CD4-positive, alpha-beta T cell treated with Interleukin-1 beta for 1 hour (primary cell): ENCODE data around the gene BHMT2.

Experiments
- DNase-seq, 2 donors: peaks; one replicate each; pipeline ENCODE4 v3.0.0-alpha.2; 2020 to 2022

Gene BHMT2, protein sequence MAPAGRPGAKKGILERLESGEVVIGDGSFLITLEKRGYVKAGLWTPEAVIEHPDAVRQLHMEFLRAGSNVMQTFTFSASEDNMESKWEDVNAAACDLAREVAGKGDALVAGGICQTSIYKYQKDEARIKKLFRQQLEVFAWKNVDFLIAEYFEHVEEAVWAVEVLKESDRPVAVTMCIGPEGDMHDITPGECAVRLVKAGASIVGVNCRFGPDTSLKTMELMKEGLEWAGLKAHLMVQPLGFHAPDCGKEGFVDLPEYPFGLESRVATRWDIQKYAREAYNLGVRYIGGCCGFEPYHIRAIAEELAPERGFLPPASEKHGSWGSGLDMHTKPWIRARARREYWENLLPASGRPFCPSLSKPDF

DNA sequence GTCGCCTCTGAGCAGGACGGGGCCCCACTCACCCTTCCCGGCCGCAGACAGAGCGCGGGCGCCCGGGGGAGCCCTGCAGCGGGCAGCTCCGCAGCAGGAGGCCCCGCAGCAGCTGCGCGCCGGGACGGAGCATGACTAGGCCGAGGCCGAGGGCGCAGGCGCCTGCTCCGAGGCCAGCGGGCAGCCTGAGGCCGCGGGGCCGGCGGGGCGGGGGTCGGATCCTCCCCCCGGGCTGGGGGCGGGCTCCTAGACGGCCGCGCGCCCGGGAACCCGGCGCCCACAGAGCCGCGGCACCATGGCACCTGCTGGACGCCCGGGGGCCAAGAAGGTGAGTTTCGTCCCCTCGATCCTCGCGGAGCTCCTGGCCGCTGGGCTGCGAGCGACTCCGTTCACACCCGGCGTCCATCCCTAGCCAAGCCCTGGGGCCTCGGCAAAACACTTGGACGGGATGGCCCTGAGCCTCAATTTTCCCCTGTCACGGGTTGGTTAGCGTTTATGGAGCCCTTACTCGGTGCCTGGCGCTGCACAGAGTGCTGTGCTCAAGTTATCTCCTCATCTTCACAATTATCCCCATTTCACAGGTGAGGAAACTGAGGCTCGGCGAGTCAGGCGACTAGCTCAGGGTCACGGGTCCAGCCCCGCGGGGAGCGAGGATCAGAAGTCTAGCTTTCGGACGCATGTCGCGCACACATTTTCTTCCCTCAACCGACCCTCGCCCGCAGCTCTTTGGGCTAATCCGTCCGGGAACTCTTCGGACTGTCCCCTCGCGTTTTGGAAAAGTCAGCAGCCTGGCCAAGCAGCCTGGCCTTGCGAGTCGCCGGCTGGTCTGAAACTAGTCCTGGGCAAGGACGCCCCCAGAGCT, at the start of gene BHMT2, which contains the start of gene DMGDH:
BHMT2 (plus strand) TSS at position 280 of the 862 bp plus-strand sequence; CDS start at position 296, 16 bp downstream.
DMGDH (minus strand) TSS at position 187 of the 862 bp plus-strand sequence; CDS start at position 133, 54 bp downstream.
- no peak for DNase-seq

DNA sequence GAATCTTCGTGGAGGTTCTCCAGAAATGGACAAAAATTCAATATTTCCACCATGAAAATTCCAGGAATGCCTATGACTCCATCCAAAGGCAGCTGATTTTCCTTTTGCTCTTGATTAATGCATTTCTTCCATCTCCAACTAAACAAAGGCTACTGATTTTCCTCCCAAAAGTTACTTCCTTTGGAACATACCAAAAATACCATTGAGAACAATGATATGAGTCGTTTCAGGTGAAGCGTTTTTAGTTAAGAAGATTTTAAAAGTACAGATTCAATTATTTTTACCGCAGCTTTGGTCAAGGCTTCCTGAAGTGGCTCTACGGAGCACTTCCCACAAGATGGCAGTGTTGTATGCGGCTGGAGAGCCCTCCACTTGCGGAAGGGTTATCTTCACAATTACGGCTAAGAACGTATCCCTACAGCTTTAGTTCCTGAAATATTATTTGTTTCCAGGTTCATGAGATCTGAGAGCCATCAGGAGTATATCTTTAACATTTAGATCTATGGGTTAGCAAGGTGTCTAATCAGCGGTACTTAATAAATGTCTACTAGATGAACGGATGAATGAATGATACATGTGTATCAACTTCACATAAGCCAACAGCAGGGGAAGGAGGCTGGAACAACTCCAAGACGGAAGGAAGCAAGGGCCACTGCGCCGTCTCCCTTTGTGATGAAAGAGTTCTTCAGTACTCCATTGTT, 48.6 kb upstream of the BHMT2 start:
- DNase-seq = peak; percentile 28 to 29

DNA sequence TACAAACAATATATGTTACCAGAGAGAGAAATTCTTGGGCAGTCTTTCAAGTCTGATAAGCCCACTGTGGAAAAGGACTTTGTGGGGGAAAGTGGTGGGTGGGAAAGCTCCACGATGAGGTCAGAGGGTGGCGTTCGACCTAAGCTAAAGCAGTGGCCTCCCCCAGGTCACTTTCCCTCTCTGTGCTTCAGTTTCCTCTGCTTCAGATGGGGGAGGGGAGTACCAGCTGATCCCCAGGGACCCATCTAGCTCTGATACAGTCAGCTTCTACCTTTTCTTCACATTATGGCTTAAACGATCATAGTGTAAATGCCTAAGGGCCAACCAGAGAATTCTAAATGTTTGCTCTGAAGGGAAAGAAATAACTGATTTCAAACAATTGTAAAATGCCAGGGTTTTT, 47.8 kb upstream of the BHMT2 start:
- no peak for DNase-seq

DNA sequence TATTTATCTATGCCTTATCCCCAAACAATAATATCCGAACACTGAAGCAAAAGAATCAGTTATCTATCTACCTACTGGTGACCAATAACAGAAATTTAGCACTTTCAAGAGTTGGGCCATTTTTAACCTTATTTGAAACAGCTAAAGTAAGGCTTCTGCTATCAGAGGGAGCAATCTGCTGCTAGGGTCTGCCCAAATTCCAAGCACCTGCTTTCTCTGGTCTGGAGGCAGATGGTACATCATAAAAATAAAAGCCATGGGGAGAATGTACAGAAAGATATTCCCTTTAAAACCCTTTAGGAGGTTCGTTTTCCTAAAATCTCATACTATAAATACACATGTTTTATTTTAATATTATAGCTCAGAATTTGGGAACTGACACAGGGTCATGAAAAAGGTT, 46.8 kb upstream of the BHMT2 start:
- no peak for DNase-seq

DNA sequence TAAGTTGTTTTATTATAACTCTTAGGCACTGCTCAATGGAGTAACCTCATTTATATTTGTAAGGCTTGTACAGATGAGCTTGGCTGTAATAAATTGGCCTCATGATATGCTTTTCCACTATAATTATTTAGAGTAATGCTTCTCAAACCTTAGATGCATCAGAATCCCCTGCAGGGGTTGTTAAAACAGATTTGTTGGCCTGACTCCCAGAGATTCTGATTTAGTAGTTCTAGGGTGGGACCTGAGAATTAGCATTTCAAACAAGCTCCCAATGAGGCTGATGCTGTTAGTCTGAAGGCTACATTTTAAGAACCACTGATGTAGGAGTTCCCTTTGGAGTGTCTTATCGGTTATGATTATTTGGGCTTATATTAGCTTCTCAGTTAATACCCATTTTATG, 46.2 kb upstream of the BHMT2 start:
- DNase-seq = no peak

DNA sequence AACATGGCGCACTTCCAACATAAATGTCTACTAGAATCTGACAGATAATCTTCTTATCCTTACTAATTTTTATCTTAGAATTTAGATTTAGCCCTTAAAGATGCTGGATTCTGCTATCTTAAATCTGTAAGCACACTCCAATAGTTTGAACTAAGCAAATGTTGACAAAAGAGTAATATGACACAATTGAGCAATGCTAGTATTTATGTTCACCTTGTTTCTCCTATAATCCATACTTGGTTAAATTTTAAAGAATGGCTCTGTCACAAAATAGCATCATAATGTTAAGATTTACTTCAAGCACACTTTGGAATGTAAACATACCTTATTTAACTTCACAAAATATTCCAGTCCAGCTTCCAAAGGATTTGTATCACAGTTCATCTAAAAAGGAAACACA, 45.6 kb upstream of the BHMT2 start:
- DNase-seq = no peak

DNA sequence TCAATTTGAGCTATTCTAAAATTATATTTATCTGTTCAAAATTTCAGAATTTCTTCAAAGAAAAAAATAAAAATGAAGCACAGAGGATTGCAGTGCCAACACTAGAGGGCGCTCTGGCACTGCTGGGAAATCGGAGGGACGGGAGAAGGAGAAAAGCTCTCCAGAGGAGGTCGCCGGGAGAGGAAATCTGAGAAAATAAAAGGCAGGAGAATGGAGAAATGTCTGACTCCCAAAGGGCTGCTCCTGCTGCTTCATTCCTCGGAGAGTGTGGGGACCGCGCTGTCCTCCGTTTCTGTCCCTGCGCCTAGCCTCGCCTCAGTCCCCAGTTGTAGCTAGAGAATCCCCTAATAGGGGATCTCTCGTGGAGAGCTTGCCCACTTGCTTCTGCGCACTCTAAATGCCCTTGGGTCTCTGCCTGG, 44.5 kb upstream of the BHMT2 start:
- peak; percentile 20 to 31 for DNase-seq

DNA sequence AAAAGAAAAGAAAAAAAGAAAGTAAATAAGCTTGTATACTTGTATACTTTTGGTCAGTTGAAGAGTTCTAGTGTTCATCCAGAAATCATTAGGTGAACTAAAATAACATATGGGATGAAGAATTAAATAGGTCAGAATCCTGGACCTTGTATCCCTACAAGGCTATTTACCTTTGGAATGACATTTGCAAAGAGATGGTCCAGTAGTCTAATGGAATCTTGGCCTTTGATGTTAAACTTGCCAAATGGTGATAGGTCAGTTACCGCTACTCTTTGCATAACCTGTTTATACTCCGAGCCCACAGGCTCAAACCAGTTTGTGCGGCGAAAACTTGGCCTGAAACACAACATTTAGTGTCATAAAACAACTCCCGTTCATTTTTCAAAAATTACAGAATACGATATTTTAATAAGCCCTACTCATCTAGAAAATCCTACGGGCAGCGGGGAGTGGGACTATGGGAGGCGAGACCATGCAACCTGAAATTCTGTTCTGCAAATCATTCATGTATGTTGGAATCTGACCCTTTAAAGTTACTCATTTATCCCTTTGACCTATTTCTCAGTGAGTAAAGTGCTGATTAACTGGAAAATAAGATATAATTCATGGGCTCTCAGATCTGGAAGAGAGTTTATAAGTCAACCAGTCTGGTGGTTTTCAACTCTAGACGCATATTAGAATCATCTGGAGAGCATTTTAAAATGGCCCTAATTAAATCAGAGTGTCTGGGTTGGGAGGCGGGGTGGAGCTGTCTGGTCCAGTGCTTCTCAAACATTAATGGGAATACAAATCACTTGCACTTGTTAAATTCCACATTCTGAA, 38.7 kb upstream of the BHMT2 start:
- DNase-seq = no peak

DNA sequence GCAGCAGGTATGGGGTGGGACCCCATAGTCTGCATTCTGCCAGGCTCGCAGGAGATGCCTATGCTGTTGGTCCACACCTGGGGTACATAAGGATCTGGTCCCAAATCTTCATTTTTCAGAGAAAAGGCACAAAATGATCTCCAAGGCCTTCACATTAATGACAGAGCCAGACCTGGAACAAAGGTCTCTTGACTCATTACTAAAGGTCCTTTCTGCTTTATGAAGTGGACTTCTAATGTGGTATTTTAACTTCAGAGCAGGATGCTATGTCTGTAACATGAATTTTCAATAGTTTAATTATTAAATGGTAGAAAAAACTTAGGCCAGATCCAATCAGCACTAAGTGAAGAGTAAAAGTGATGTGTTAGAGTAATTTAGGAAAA, 38.1 kb upstream of the BHMT2 start:
- no peak for DNase-seq

DNA sequence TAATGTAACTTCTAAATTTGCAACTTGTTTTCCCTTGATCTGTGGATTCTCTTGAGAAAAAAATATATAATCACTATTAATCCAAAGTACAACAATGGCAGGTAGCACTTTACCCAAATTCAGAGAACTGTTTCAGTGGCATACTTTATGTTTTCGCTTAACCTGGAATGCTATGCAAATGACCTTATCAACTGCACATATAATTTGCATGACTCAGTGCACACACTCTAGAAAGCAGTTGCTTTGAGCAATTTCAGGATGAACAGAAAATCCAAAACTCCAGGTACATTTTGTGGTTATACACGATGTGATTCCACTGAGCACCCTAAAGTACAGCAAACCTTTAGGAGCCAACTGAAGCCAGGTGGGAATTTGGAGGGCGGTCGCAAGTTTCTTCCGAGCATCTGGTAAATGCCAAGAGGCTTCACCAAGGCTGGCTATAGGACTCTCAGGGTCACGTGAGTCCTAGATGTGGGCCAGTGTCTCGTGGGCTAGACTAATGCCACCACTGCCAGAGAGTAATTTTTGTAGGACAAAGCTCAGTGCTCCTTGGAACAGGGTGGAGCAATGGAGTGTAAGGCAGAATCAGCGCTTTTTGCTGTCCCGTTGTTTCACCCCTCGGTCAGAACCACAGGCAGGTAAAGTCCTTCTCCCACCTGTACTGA, 37.4 kb upstream of the BHMT2 start:
- DNase-seq = no peak

DNA sequence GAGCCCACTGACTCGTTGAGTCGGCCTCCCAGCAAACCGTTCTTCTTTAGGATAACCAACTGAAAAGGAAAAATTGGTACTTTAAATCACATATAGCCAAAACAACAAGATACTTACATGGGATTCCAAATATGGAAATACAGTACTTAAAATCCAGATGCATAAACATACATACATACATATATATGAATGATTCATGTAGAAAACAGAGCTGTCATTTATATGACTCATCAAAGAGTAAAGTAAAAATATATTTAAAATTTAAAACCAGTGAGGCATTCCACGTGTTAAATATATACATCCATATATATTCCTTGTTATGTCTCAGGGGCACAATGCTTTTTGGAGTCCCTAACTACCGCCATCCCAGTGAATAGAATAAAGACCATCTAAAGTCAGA, 36.8 kb upstream of the BHMT2 start:
- DNase-seq = no peak

DNA sequence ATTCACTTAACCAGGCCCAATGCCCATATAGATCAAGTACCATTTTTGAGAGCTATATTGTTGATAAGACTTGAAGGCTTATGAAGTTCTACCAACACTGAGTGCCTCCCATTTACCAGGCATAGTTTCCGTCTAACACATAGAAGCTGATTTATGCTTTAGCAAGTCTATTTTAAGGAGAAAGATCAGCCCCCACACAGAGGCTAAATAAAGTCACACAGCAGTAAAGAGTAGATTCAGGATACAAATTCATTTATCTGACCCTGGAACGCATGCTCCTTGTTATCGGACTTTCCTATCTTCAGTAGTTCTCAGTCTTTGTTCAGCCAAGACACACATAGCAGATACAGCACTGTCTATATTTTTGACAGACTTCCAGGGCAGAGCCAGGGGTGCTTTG, 34.3 kb upstream of the BHMT2 start:
- DNase-seq = no peak

DNA sequence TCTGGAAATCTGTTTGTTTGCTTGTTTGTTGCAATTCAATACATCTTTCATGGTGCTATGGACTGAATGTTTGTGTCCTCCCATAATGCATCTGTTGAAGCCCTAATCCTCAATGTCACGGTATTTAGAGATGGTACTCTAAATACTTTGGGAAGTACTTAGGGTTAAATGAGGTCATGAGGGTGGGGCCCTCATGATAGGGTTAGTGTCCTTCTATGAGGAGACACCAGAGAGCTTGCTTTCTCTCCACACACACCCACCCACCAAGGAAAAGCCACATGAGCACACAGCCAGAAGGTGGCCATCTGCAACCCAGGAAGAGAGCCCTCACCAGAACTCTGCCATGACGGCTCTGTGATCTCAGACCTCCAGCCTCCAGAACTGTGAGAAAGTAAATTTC, 32.8 kb upstream of the BHMT2 start:
- no peak for DNase-seq

DNA sequence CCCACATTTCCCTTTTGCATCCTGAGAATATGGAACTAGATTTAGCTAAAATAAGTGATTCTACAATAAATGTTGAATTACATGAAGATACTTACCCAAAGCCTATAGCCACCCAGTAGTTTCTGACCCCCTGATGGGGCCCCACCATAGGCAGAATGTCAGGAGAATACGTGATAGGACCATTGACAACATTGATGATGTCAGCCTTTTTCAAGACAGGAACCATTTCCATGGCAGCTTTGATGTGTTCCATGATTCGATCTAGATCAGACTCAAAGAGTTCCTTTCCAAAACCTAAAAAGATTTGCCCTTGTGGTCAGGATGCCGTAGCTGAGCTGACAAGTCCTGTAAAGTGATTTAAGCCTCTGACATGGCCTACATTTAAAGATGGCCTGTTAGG, 27.4 kb upstream of the BHMT2 start:
- no peak for DNase-seq

DNA sequence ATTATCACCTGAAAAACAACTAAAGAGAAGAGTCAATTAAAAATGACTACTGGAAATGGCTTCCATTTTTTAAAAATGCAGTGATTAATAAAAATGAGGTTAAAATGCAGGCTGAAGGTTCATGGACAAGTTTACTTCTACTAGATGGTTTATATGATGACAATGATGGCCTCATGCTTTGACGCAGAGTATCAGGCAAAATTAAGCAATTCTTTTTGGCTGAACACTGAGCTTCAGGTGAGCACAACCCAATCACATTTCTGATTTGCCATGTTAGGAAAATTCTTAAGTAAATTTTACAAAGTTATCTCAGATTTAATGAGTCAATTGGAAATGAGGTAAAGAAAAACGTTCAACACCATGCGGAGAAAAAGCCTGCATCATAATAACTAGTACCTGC, 22.4 kb upstream of the BHMT2 start:
- DNase-seq = no peak

DNA sequence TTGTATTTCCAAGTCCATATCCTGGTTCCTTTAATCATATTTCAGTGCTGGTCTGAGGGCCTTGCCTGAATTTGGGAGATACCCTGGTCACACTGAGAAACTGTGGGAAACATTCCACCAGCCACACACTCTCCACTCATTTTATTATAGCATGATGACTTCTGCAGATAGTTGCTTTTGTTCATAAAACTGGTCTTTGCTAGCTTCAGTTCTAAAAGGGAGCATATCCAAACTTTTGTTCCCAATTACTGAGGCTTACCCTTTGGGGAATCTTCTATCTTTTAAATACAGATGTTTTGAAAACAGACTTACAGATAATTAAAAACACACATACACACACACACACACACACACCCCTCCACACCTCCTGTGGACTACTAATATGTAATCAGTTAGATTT, 21.1 kb upstream of the BHMT2 start:
- DNase-seq = no peak

DNA sequence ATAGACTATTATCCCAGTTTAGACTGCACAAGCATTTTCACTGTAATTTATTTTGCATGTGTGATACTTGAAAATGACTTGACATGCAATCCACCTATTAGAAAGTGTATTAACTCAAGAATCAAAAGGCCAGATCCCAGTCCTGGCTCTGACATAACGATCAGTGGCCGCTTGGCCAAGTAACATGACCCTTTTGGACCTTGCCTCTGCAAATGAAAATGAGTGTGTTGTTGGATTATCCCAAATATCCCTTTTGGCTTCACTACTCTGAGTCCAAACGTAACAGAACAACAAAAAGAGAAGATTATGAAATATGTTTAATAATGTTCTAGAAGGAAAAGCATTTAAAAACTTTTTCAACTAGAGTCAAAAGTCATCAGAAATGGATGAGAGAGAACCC, 19.1 kb upstream of the BHMT2 start:
- no peak for DNase-seq

DNA sequence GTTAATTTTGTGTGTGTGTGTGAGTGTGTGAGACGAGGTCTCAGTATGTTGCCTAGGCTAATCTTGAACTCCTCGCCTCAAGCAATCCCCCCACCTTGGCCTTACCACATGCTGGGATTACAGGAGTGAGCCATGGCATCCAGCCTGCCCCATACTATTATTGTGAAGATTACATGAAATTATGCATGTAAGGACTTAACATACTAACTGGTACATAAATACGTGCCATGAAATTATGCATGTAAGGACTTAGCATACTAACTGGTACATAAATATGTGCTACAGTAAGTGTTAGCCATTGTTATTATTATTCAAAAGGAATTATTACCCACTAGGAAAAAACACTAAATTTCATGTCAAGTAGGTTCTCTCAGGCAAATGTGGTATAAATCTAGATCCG, 16.2 kb upstream of the BHMT2 start:
- DNase-seq = no peak

DNA sequence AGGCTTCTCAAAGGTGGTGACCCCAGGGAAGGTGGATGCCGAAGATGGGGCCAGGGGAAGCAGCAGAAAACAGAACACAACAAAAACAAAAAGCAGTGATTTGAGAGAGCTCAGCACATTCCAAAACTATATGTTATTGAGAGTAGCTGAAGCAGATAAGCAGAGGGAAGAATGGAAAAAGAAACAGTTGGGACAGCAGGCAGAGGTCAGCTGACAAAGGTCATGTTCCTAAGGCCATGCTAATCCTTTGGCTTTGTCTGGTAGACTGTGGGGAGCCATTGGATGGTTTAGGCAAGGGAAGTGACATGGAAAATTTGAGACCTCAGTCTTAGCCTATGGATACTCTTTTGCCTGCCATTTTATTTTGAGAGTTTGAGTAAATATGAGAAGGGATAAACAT, 14.6 kb upstream of the BHMT2 start:
- DNase-seq = no peak

DNA sequence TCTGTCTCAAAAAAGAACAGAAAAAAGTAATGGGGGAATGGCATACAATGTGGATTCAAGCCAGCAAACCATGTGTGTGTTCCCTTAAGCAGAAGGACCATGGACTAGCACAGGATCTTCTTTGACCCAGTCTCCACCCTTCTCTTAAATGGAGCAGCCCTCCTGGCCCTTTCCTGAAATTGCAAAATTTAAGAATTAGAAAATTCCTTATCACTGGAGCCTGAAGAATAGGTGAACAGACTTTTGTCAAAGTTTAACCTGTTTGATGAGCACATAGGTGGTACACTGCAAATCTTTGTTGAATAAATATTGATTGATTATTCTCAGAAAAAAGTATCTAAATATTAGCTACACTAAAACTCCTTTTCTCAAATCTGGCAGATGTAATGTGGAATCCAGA, 12.7 kb upstream of the BHMT2 start:
- DNase-seq = no peak

DNA sequence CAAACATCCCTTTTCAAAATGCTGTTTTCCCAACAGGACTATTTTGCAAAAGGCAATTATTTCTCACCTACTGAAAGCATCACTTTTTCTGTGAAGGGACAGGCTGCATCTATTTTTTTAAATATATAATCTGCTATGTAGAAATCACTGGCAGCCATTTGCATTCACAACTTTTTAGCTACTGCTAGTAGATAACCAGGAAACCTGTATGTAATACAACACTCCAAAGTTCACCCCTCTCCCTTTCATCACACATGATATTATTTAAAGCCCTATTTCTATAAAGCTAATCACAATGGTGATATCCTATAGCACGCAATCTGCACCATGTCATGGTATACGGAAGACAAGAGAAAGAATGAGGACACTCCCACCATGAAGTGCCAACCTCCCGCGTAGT, 9.9 kb upstream of the BHMT2 start:
- no peak for DNase-seq

DNA sequence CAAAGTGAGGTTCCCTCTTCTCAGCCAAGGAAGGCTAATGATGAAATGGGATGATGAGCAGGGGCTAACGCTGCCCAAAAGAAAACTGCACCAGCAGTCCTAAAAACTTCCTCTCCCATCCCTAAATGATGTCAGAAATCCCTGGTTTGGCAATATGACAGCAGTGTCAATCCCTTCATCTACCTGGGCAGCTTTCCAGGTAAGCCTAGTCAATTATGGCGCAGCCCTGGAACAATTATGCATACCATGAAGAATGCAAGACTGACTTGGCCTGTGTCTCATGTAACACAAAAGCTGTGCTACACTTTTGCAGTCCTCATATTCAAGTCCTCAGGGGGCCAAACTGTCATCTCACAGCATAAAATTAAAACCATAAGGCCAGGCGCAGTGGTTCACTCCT, 7.1 kb upstream of the BHMT2 start:
- no peak for DNase-seq
